ENCODE results near the gene KCNB1. TPM values are rescaled to one million over a fixed set of nuclear protein-coding genes. Genes with fewer than 3 reads are reported as not detected.

The KCNB1 gene
- total RNA-seq, 4 donors from 2014 or later = 3.9 to 11.7 (median 6.7) TPM

DNA sequence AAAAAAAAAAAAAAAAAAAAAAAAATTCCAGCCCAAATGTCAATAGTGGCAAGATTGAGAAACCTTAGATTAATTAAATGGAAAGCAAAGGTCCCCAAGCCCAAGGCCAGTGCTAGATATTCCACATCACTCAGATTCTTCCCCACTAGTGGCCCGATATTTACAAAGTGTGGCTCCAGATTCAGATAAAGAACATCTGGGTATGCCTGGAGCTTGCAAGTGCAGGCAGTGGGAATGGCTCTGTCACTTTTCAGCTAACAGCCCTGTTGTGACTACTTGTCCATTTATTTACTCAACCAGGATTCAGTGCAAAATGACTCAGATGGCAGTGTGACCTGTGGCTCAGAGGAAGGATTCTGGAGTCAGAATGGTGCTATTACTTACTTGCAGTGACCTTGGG lies 8.2 kb upstream of the KCNB1 start:
- TF ChIP-seq EP300 (IDR thresholded peaks at IDR 0.05) (no peak), POLR2A (IDR thresholded peaks at IDR 0.05) (no peak), CTCF (IDR thresholded peaks at IDR 0.05) (no peak)
- Histone ChIP-seq H3K27ac (no peak overlapping the region), H3K4me3 (no peak overlapping the region)

DNA sequence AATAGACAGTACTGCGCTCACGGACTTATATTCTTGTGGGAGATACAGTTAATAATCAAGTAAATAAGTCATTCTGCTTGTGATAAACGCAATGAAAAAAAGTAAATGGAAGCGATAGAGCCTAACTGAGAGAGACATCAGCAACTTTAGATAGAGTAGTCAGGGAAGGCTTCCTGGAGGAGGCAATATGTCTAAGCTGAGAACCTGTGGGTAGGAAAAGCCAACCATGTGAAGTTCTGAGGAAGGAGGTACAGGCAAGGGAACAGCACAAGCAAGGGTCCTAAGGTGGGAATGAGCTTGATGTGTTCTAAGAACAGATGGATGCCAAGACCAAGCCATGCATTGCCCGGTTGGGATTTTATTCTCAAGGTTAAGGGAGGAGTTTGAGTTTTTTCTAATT lies 7.2 kb upstream of the KCNB1 start:
- WGBS, 2 donors = 87 to 93% methylated on average over 5 of the region's 5 CpGs
- Histone ChIP-seq H3K9me3 (no peaks in the 10 kb centered on the region), H3K36me3 (no peaks in the 10 kb centered on the region), H3K4me3 (no peak overlapping the region), H3K27me3 (peaks cover 0 to 34% of the 10 kb centered on the region in 2 donors), H3K4me1 (peaks cover 0 to 3% (median 0%) of the 10 kb centered on the region in 4 donors), H3K27ac (no peak overlapping the region)
- TF ChIP-seq POLR2A (IDR thresholded peaks at IDR 0.05) (no peak), EP300 (IDR thresholded peaks at IDR 0.05) (no peak), CTCF (IDR thresholded peaks at IDR 0.05) (no peak)
- no peak for DNase-seq (ENCODE audit: low spot score in 2 of 2)

More for the DNA sequence above, 8.2 kb upstream of the KCNB1 start:
- peaks cover 0 to 24% of the 10 kb centered on the region in 2 donors for H3K27me3 ChIP-seq
- WGBS, 2 donors = 88 to 90% methylated on average over 1 of the region's 1 CpG
- H3K9me3 ChIP-seq = no peaks in the 10 kb centered on the region
- H3K4me1 ChIP-seq = no peaks in the 10 kb centered on the region
- no peaks in the 10 kb centered on the region for H3K36me3 ChIP-seq
- no peak for DNase-seq (ENCODE audit: low spot score in 2 of 2)

DNA sequence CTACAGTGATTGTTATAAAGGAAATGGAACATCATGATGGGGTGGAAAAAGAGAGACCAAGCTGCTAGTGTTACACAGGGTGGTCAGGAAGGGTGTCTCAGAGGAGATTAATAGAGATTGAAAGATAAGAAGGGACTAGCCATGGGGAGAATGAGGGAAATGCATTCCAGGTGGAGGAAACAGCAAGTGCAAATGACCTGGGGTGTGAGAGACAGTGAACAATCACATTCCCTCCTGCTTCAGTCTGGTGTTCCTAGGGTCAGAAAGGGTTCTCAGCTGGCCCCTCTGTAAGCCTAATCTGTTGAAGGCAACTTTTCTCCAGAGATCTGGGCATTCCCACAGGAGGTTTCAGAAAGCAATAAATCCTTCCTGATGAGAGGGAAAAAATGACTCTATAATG lies 3.6 kb upstream of the KCNB1 start:
- Histone ChIP-seq H3K27me3 (peaks cover 0 to 60% of the 10 kb centered on the region in 2 donors), H3K27ac (no peak overlapping the region), H3K9me3 (no peaks in the 10 kb centered on the region), H3K4me3 (no peak overlapping the region), H3K36me3 (no peaks in the 10 kb centered on the region), H3K4me1 (peaks cover 0 to 28% (median 8%) of the 10 kb centered on the region in 4 donors)
- no peak for DNase-seq (ENCODE audit: low spot score in 2 of 2)
- TF ChIP-seq CTCF (IDR thresholded peaks at IDR 0.05) = no peak
- no peak for TF ChIP-seq POLR2A (IDR thresholded peaks at IDR 0.05)
- no peak for TF ChIP-seq EP300 (IDR thresholded peaks at IDR 0.05)

DNA sequence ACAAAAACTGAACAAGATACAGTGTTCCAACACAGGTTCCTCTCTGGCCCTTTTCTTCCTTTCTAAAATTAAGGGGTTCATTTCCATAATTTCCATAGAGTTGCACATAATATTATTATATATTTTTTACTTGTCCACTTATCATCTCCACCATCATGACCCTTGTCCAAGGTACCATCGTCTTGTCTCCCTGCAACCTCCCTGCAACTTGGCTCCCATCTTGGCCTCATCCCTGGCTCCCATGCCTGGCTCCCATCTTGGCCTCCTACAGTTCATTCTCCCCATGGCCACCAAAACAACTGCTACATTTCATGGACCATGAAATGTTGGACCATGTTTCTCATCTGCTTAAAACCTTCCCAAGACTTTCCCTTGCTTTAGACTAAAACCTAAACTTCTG lies 3.1 kb upstream of the KCNB1 start:
- Histone ChIP-seq H3K36me3 (no peaks in the 10 kb centered on the region), H3K4me3 (no peak overlapping the region), H3K27ac (no peak overlapping the region), H3K4me1 (peaks cover 0 to 28% (median 8%) of the 10 kb centered on the region in 4 donors), H3K27me3 (peaks cover 0 to 60% of the 10 kb centered on the region in 2 donors), H3K9me3 (no peaks in the 10 kb centered on the region)
- TF ChIP-seq POLR2A (IDR thresholded peaks at IDR 0.05) (no peak), EP300 (IDR thresholded peaks at IDR 0.05) (no peak), CTCF (IDR thresholded peaks at IDR 0.05) (no peak)
- no peak for DNase-seq (ENCODE audit: low spot score in 2 of 2)
- 75 to 87% methylated on average over 1 of the region's 1 CpG for WGBS, 2 donors

DNA sequence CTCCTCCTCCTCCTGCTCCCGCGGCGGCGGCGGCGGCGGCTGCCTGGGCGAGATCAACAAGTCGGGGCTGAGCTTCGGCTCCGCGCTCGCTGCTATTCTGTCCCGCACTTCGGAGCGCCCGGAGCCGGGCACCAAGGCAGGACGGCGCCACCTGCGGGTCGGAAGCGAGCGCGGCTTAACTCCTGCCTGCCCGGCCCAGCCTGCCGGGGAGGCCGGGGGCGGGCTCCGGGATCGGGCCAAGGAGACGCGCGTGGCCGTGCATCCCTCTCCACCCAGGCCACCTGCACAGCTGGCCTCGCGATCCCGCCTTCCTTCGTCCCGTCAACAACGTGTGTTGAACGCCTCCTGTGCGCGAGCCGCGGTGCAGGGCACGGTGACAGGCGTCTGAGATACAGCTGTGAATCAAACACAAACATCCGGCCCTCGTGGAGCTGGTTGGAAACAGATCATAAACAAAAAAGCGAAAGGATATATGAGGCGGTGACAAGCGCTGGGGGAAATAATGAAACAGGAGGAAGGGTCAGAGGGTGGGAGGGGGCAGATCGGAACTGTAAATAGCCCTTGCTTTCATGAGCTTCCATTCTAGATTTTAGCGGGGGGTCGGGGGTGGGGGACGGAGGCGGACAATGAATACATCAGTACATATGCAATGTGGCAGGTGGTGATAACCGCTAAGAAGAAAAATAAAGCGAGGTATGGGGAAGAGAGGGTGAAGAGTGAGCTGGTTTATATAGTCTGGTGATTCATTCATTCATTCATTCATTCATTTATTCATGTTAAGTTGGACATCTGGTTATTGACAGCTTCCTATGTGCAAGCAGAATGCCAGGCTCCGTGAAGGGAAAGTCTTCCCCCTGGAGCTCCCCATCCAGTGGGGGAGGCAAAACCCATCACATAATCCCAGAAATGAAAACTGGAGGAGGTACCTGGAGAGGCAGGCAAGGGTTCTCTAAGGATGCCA lies 2.0 kb upstream of the KCNB1 start:
- no peaks in the 10 kb centered on the region for H3K36me3 ChIP-seq
- H3K4me1 ChIP-seq = peaks cover 0 to 37% (median 8%) of the 10 kb centered on the region in 4 donors
- TF ChIP-seq CTCF (IDR thresholded peaks at IDR 0.05) (peak; percentile 48 to 95 (median 60)), POLR2A (IDR thresholded peaks at IDR 0.05) (no peak), EP300 (IDR thresholded peaks at IDR 0.05) (peak in 1 of 2 donors; percentile 21)
- peaks cover 0 to 54% of the 10 kb centered on the region in 2 donors for H3K27me3 ChIP-seq
- peak overlapping the region; percentile 24 to 55 (median 30) for H3K4me3 ChIP-seq
- 2 to 3% methylated on average over 21 to 61 of the region's 61 CpGs for WGBS, 2 donors
- peak; percentile 67 to 72 for DNase-seq (ENCODE audit: low spot score in 2 of 2)
- no peaks in the 10 kb centered on the region for H3K9me3 ChIP-seq
- no peak overlapping the region for H3K27ac ChIP-seq

Data from tibial nerve (tissue), 4 donors.